Nephron (organoid): ENCODE results near the gene ARHGAP10.

Experiments
- H3K27ac Mint-ChIP-seq, 3 experiments: 2 replicates each; pipeline ENCODE4 v1.8.0; 2020; ENCODE audit warnings: mixed read lengths in 3 of 3, mild to moderate bottlenecking in 2 of 3, moderate library complexity in 1 of 3
- H3K27me3 Mint-ChIP-seq: 2 replicates; pipeline ENCODE4 v1.8.0; 2021; ENCODE audit warnings: low read depth, mild to moderate bottlenecking, moderate library complexity, mixed read lengths
- H3K36me3 Mint-ChIP-seq: 2 replicates; pipeline ENCODE4 v1.8.0; 2020; ENCODE audit warnings: low read depth, mixed read lengths
- H3K4me1 Mint-ChIP-seq: 2 replicates; pipeline ENCODE4 v1.8.0; 2020; ENCODE audit warnings: mixed read lengths
- H3K4me3 Mint-ChIP-seq, 3 experiments: 2 replicates each; pipeline ENCODE4 v1.8.0; 2020; ENCODE audit warnings: mild to moderate bottlenecking in 3 of 3, mixed read lengths in 3 of 3, moderate library complexity in 2 of 3
- H3K9me3 Mint-ChIP-seq: 2 replicates; pipeline ENCODE4 v1.8.0; 2020; ENCODE audit warnings: mixed read lengths
- CTCF ChIP-seq, 3 experiments: fragments of 200-600 bp; sonication (generic); IDR thresholded peaks; one replicate each; pipeline ENCODE4 v1.5.0; 2021; ENCODE audit warnings: antibody characterized with exemption in 3 of 3; ENCODE audit not compliant: unreplicated experiment in 3 of 3

ARHGAP10 gene

GRCh38 chr4:147913137-147913536 is 181.2 kb downstream of the ARHGAP10 start:
- no peak for TF ChIP-seq CTCF (IDR thresholded peaks at IDR 0.05; ENCODE audit: unreplicated experiment in 3 of 3)
- Mint-ChIP-seq H3K27me3 (no peaks in the 10 kb centered on the region), H3K27ac (no peak overlapping the region), H3K4me1 (no peaks in the 10 kb centered on the region), H3K36me3 (peaks cover 29% of the 10 kb centered on the region), H3K9me3 (no peaks in the 10 kb centered on the region), H3K4me3 (no peak overlapping the region)

GRCh38 chr4:147916351-147916750 is 184.5 kb downstream of the ARHGAP10 start:
- Mint-ChIP-seq H3K4me1 (no peaks in the 10 kb centered on the region), H3K9me3 (no peaks in the 10 kb centered on the region), H3K27me3 (no peaks in the 10 kb centered on the region), H3K36me3 (peaks cover 26% of the 10 kb centered on the region), H3K27ac (no peak overlapping the region), H3K4me3 (no peak overlapping the region)
- TF ChIP-seq CTCF (IDR thresholded peaks at IDR 0.05; ENCODE audit: unreplicated experiment in 3 of 3), result no peak

- no peaks in the 10 kb centered on the region for H3K4me1 Mint-ChIP-seq
- peaks cover 20% of the 10 kb centered on the region for H3K36me3 Mint-ChIP-seq
- H3K9me3 Mint-ChIP-seq, result no peaks in the 10 kb centered on the region
- no peak overlapping the region for H3K4me3 Mint-ChIP-seq
- TF ChIP-seq CTCF (IDR thresholded peaks at IDR 0.05; ENCODE audit: unreplicated experiment in 3 of 3), result no peak
- no peak overlapping the region for H3K27ac Mint-ChIP-seq
- H3K27me3 Mint-ChIP-seq, result no peaks in the 10 kb centered on the region
These were observed 191.5 kb downstream of the ARHGAP10 start for GRCh38 chr4:147923381-147923780.

GRCh38 chr4:147923854-147924253 is 192.0 kb downstream of the ARHGAP10 start:
- H3K9me3 Mint-ChIP-seq, result no peaks in the 10 kb centered on the region
- TF ChIP-seq CTCF (IDR thresholded peaks at IDR 0.05; ENCODE audit: unreplicated experiment in 3 of 3), result no peak
- no peak overlapping the region for H3K4me3 Mint-ChIP-seq
- peak overlapping the region in 1 of 3 experiments; percentile 27 for H3K27ac Mint-ChIP-seq
- H3K36me3 Mint-ChIP-seq, result peaks cover 20% of the 10 kb centered on the region
- no peaks in the 10 kb centered on the region for H3K27me3 Mint-ChIP-seq
- H3K4me1 Mint-ChIP-seq, result no peaks in the 10 kb centered on the region

- Mint-ChIP-seq H3K27me3 (no peaks in the 10 kb centered on the region), H3K4me3 (no peak overlapping the region), H3K9me3 (no peaks in the 10 kb centered on the region), H3K4me1 (no peaks in the 10 kb centered on the region), H3K27ac (no peak overlapping the region), H3K36me3 (peaks cover 20% of the 10 kb centered on the region)
- TF ChIP-seq CTCF (IDR thresholded peaks at IDR 0.05; ENCODE audit: unreplicated experiment in 3 of 3), result peak; percentile 56 to 67 (median 66)
These were observed 192.9 kb downstream of the ARHGAP10 start for GRCh38 chr4:147924604-147925412.
